GM06990 (cell line): ENCODE results near the gene PAX5.

ENCODE experiments used
- DNase-seq: peaks from one replicate; pipeline ENCODE4 v3.0.0-alpha.2; 2011; ENCODE audit not compliant: insufficient read length; ENCODE audit errors: extremely low read depth
- H3K27me3 ChIP-seq: replicated peaks from 2 replicates; pipeline ENCODE4 v1.6.0; 2011; ENCODE audit warnings: low read length; ENCODE audit not compliant: control insufficient read depth, insufficient read depth
- H3K36me3 ChIP-seq: 2 replicates; pipeline ENCODE4 v1.5.1; 2011; ENCODE audit warnings: low read length; ENCODE audit not compliant: control insufficient read depth, insufficient read depth
- H3K4me3 ChIP-seq: replicated peaks from 2 replicates; pipeline ENCODE4 v1.5.1; 2011; ENCODE audit warnings: low read depth, mild to moderate bottlenecking, control low read depth, low read length
- TF ChIP-seq, protein P1 (sequence below): IDR thresholded peaks from 2 replicates; pipeline ENCODE4 v1.5.1; 2011; ENCODE audit warnings: low read length, control low read depth, mild to moderate bottlenecking, inconsistent platforms; ENCODE audit not compliant: insufficient read depth, poor library complexity, severe bottlenecking

The PAX5 gene

DNA sequence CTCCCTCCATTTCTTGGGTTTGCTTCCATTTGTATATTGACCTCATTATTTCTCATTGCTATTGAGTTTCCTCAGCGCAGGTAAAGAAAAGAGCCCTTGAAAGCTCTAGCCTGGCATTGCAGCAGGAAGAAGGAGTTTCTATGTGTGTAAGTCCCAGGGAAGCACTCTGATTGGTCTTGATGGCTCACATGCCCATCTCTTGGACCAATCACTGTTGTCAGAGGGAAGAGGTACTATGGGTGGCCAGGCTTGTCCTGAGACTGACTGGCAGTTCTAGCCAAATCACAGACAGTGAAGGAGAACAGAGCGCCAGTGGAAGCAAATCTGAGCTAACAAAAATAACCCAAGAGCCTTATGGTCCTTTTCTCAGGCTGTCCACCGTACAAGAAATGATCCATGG lies 219.0 kb downstream of the PAX5 start:
- no peak overlapping the region for H3K4me3 ChIP-seq
- no peaks in the 10 kb centered on the region for H3K36me3 ChIP-seq
- H3K27me3 ChIP-seq = no peaks in the 10 kb centered on the region; the same call in 1 of the 2 replicates
- no peak for DNase-seq
- TF ChIP-seq, protein P1, sequence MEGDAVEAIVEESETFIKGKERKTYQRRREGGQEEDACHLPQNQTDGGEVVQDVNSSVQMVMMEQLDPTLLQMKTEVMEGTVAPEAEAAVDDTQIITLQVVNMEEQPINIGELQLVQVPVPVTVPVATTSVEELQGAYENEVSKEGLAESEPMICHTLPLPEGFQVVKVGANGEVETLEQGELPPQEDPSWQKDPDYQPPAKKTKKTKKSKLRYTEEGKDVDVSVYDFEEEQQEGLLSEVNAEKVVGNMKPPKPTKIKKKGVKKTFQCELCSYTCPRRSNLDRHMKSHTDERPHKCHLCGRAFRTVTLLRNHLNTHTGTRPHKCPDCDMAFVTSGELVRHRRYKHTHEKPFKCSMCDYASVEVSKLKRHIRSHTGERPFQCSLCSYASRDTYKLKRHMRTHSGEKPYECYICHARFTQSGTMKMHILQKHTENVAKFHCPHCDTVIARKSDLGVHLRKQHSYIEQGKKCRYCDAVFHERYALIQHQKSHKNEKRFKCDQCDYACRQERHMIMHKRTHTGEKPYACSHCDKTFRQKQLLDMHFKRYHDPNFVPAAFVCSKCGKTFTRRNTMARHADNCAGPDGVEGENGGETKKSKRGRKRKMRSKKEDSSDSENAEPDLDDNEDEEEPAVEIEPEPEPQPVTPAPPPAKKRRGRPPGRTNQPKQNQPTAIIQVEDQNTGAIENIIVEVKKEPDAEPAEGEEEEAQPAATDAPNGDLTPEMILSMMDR = no peak

DNA sequence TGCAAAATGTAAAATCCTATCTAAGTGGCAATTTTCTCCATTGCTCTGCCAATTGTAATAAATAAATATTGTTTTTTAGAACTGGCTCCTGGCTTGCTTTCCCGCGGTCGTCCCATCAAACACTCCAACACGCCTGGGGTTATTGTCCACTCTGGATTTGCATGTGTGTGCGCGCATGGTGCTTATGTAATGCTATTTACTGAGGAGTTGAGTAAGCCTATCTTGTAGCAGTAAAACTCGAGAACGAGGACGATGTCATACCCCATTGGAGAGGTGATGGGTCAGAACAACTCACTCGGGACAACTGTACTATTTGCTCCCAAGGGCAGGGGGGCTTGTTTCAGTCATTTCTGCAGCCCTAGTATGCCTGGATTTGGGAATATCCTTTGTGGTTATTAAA lies 220.9 kb downstream of the PAX5 start:
- TF ChIP-seq, protein P1 = no peak
- no peak overlapping the region for H3K4me3 ChIP-seq
- H3K36me3 ChIP-seq = no peaks in the 10 kb centered on the region
- no peaks in the 10 kb centered on the region; the same call in 1 of the 2 replicates for H3K27me3 ChIP-seq
- no peak for DNase-seq

DNA sequence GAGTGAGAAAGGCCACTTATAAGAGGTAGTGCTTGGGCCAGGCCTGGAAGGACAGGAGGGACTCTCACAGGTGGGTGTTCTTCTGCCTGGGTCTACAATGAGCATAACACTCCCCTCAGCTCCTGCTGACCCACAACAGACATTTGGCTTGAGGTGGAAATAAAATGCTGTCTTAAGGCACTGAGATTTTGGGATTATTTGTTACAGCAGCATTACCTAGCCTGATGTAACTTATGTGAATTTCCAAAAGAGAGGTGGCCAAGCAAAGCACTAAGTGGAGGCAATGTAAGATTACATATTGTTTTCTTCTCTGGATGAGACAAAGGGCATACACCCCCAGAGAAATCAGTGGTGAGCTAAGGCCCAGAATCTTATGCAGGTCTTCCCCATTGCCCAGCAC lies 221.5 kb downstream of the PAX5 start:
- Histone ChIP-seq H3K4me3 (no peak overlapping the region), H3K27me3 (no peaks in the 10 kb centered on the region; the same call in 1 of the 2 replicates), H3K36me3 (no peaks in the 10 kb centered on the region)
- TF ChIP-seq, protein P1 = no peak
- DNase-seq = no peak

DNA sequence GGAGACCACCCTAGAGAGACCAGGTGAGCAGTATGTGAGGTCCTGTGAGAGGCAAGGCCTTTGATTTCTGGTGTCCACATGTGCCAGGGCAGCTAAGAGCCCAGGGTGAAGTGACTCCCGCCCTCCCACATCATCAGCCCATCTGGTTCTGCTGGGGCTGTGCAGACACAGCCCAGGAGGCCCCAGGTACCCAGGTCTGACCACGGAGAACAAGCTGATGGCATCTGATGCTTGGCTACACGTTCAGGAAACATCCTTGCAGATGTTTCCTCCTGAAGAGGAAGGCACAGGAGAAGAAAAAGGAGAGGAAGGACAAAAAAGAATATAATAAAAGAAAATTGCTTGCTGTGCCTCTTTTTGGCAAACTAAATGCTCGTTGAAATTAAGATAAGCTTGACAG lies 225.8 kb downstream of the PAX5 start:
- no peak for DNase-seq
- TF ChIP-seq, protein P1 = no peak
- H3K4me3 ChIP-seq = no peak overlapping the region
- H3K27me3 ChIP-seq = no peaks in the 10 kb centered on the region; the same call in none of the 2 replicates
- no peaks in the 10 kb centered on the region for H3K36me3 ChIP-seq

DNA sequence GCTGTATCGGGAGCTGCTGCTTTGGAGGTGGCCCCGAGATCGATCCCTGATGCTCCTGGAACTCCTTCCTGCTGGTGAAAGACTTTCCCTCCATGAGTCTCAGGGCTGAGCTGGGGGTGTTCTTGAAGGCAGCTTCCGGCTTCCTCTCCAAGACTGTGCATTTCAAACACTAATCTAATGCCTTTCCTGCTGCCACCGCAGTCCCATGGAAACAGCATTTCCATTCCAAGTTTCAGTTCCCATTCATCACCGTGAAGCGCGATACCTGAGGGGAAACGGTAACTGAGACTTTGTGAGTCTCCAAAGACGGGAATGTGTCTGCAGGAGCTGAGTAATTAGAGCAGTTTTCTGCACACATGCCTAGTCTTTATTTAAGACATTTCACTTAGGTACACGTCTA lies 230.1 kb downstream of the PAX5 start:
- Histone ChIP-seq H3K4me3 (no peak overlapping the region), H3K36me3 (no peaks in the 10 kb centered on the region), H3K27me3 (no peaks in the 10 kb centered on the region; the same call in none of the 2 replicates)
- TF ChIP-seq, protein P1 = no peak
- DNase-seq = no peak
